HepG2 (cell line): Measurements from ENCODE around the gene SLC35B2. TPM values are rescaled to one million over a fixed set of nuclear protein-coding genes. Genes with fewer than 3 reads are reported as not detected.
A peak's percentile ranks its signal among the peaks of the same experiment; 100 is the strongest.

Experiments
- ATAC-seq: fragments of 200-7000 bp; cut with Tn5 transposase; 3 replicates; pipeline ENCODE4 v1.9.1; 2020; ENCODE audit warnings: mild to moderate bottlenecking, moderate library complexity
- BruUV-seq: library from RNA; stranded (reverse); fragments of 400-500 nt; replicated peaks from 2 replicates; lab custom pipeline; 2021; lab: Mats Ljungman, UMichigan
- CTCF ChIA-PET: fragments of 300-600 bp; formaldehyde crosslinking; extraction: SDS; loops from one replicate; lab custom pipeline; 2021; ENCODE audit warnings: low total read pairs, inconsistent platforms, low intra/inter-chr PET ratio; lab: Yijun Ruan, JAX
- POLR2A ChIA-PET: fragments of 350-600 bp; sonication (Branson Sonifier 250); formaldehyde crosslinking; loops from one replicate; lab custom pipeline; 2020; ENCODE audit warnings: antibody characterized with exemption, inconsistent platforms; lab: Yijun Ruan, JAX
- DNase-seq: peaks from one replicate; pipeline ENCODE4 v3.0.0-alpha.2; 2015; ENCODE audit warnings: low spot score
- FAIRE-seq: peaks from 3 replicates; lab custom pipeline; 2011; peaks lifted over from hg19 to GRCh38; lab: Jason Lieb, UNC
- H2AFZ ChIP-seq: one replicate; pipeline ENCODE4 v1.6.1; 2011; ENCODE audit warnings: low read length, inconsistent platforms
- H3K27ac ChIP-seq: fragments of 300-600 bp; 3 replicates; pipeline ENCODE4 v1.8.0; 2011; ENCODE audit warnings: mixed run types, mild to moderate bottlenecking, mixed read lengths, low read length, inconsistent platforms; ENCODE audit not compliant: insufficient read depth; ENCODE audit errors: extremely low read length
- H3K27me3 ChIP-seq, 2 experiments: fragments of 200-600 bp in 1 of 2; 2 replicates in 1 of 2; 3 replicates in 1 of 2; pipeline versions ENCODE4 v1.6.0 to v1.8.0; 2011; ENCODE audit warnings: low read length in 2 of 2, mild to moderate bottlenecking in 2 of 2, moderate library complexity in 2 of 2, inconsistent platforms in 1 of 2; ENCODE audit not compliant: insufficient read depth in 2 of 2, control insufficient read depth in 1 of 2
- H3K36me3 ChIP-seq, 2 experiments: fragments of 200-600 bp in 1 of 2; replicated peaks in 1 of 2; 2 replicates in 1 of 2; 3 replicates in 1 of 2; pipeline versions ENCODE4 v1.5.1 to v1.8.0; 2011; ENCODE audit warnings: low read length in 2 of 2, inconsistent platforms in 1 of 2; ENCODE audit not compliant: insufficient read depth in 2 of 2, control insufficient read depth in 1 of 2
- H3K4me1 ChIP-seq: 2 replicates; pipeline ENCODE4 v1.5.1; 2012; ENCODE audit warnings: low read length, inconsistent platforms; ENCODE audit not compliant: insufficient read depth
- H3K4me2 ChIP-seq: 2 replicates; pipeline ENCODE4 v1.6.0; 2011; ENCODE audit warnings: low read depth, low read length, inconsistent platforms
- H3K4me3 ChIP-seq, 3 experiments: fragments of 200-600 bp in 1 of 3; sonication (generic), shearing (Covaris generic) in 1 of 3; replicated peaks in 1 of 3; 2 replicates each; pipeline ENCODE4 v1.5.1; 2011 to 2016; ENCODE audit warnings: low read length in 3 of 3, inconsistent platforms in 2 of 3, low read depth in 2 of 3, mild to moderate bottlenecking in 2 of 3, control low read depth in 1 of 3, mixed read lengths in 1 of 3; ENCODE audit not compliant: insufficient read depth in 1 of 3
- H3K79me2 ChIP-seq: one replicate; pipeline ENCODE4 v1.6.1; 2011; ENCODE audit warnings: low read length, inconsistent platforms; ENCODE audit not compliant: insufficient read depth
- H3K9ac ChIP-seq: 2 replicates; pipeline ENCODE4 v1.6.0; 2011; ENCODE audit warnings: mild to moderate bottlenecking, low read depth, low read length, inconsistent platforms; ENCODE audit not compliant: insufficient read depth
- H3K9me3 ChIP-seq: 2 replicates; pipeline ENCODE4 v1.5.1; 2012; ENCODE audit warnings: mild to moderate bottlenecking, low read length
- H4K20me1 ChIP-seq: 2 replicates; pipeline ENCODE4 v1.6.0; 2011; ENCODE audit warnings: inconsistent platforms, mild to moderate bottlenecking, low read length, moderate library complexity; ENCODE audit not compliant: insufficient read depth
- ATF6 ChIP-seq: sonication (generic); formaldehyde crosslinking; conservative IDR thresholded peaks from 2 replicates; pipeline ENCODE4 v1.4.0; 2020; ENCODE audit warnings: missing genetic modification reagents
- CEBPB ChIP-seq: IDR thresholded peaks from 2 replicates; pipeline ENCODE4 v1.6.1; 2011; ENCODE audit warnings: low read depth, low read length, improper control_type of control experiment, borderline replicate concordance
- DDIT3 ChIP-seq: sonication (generic); formaldehyde crosslinking; IDR thresholded peaks from 2 replicates; pipeline ENCODE4 v1.4.0; 2020; ENCODE audit warnings: mild to moderate bottlenecking, missing genetic modification reagents
- NFKBIZ ChIP-seq: IDR thresholded peaks from 2 replicates; pipeline ENCODE4 v1.6.1; 2018; ENCODE audit warnings: missing genetic modification reagents, missing compliant biosample characterization
- REST ChIP-seq, 2 experiments: IDR thresholded peaks; 2 replicates each; pipeline ENCODE4 v1.6.1; 2011 to 2012; ENCODE audit warnings: low read length in 2 of 2, borderline replicate concordance in 1 of 2, low read depth in 1 of 2, mild to moderate bottlenecking in 1 of 2, moderate library complexity in 1 of 2
- SKIL ChIP-seq: sonication (generic); formaldehyde crosslinking; IDR thresholded peaks from 2 replicates; pipeline ENCODE4 v1.8.0; 2022; ENCODE audit warnings: missing genetic modification reagents, mild to moderate bottlenecking, moderate library complexity, borderline replicate concordance
- ZKSCAN1 ChIP-seq: fragments of 150-350 bp; IDR thresholded peaks from 2 replicates; pipeline ENCODE4 v1.6.1; 2014; ENCODE audit warnings: low read length
- ZNF296 ChIP-seq: sonication (generic); formaldehyde crosslinking; conservative IDR thresholded peaks from 2 replicates; pipeline ENCODE4 v1.5.0; 2020; ENCODE audit warnings: mild to moderate bottlenecking, missing genetic modification reagents
- ZNF431 ChIP-seq: sonication (generic); formaldehyde crosslinking; IDR thresholded peaks from 2 replicates; pipeline ENCODE4 v1.9.0; 2022; ENCODE audit warnings: missing genetic modification reagents, low read depth, mild to moderate bottlenecking, borderline replicate concordance
- WGBS: methylation state at CpG from one replicate; pipeline ENCODE4 v1.1.6; 2017; ENCODE audit warnings: low lambda C conversion rate; 5-methylcytosine and 5-hydroxymethylcytosine counted together
- in situ Hi-C: cut with HindIII; loops from 2 replicates; pipeline ENCODE4 v1.10.0; 2017; ENCODE audit warnings: low pct_unique_long_range_greater_than_20kb; ENCODE audit not compliant: extremely low pct_ligation_motif_present
- intact Hi-C: fragments of 100-400 bp; cut with micrococcal nuclease; formaldehyde crosslinking; loops from one replicate; pipeline ENCODE4 v1.10.0; 2022; ENCODE audit not compliant: unreplicated experiment
- polyA plus RNA-seq, 8 experiments: library from polyadenylated mRNA; depleted of rRNA in 3 of 8; stranded (reverse) in 7 of 8; unstranded in 1 of 8; fragments of >200 nt; fragmentation: Illumina TruSeq in 4 of 8; extraction: Trizol in 4 of 8; gene quantifications; 2 replicates each; pipeline versions ENCODE4 v1.2.1 to v1.2.3, GENCODE V29; 2011 to 2016; ENCODE audit warnings: low read depth in 4 of 8, missing spikeins in 1 of 8, mixed read lengths in 1 of 8; ENCODE audit not compliant: insufficient read depth in 1 of 8
- total RNA-seq, 5 experiments: library from RNA; depleted of rRNA; stranded (reverse); fragments of >200 nt; fragmentation: Illumina TruSeq; extraction: Trizol; gene quantifications; 2 replicates each; pipeline ENCODE4 v1.2.3, GENCODE V29; 2016; ENCODE audit warnings: low read depth in 1 of 5

The SLC35B2 gene
- total and polyA plus RNA-seq, 2 of the 13 experiments (the other 11 are each of a cell fraction or from before 2014, with no cell fraction given), result 61.1 to 148 TPM

GRCh38 chr6:44289726-44290260 is 32.5 kb upstream of the SLC35B2 start:
- in situ Hi-C loops, result no loop called here
- no peak for FAIRE-seq
- ChIA-PET CTCF (no interaction called here), POLR2A (no interaction called here)
- no peak overlapping the region for H3K4me2 ChIP-seq
- H3K4me1 ChIP-seq, result no peaks in the 10 kb centered on the region
- BruUV-seq, result no TSS peak
- H4K20me1 ChIP-seq, result no peaks in the 10 kb centered on the region; the same call in 1 of the 2 replicates
- no peak overlapping the region for H3K9ac ChIP-seq
- no peaks in the 10 kb centered on the region for H3K36me3 ChIP-seq
- H3K9me3 ChIP-seq, result no peaks in the 10 kb centered on the region
- peaks cover 6 to 71% of the 10 kb centered on the region in 2 experiments for H3K27me3 ChIP-seq
- H3K79me2 ChIP-seq, result no peaks in the 10 kb centered on the region
- DNase-seq, result no peak
- H3K27ac ChIP-seq, result no peak overlapping the region
- no peak overlapping the region for H2AFZ ChIP-seq
- 10% methylated on average over 7 of the region's 7 CpGs for WGBS
- TF ChIP-seq CEBPB (0 out of 2 replicates have a peak, but pooled peaks have one; percentile 16), ZNF296 (no peak)
- intact Hi-C loops, result no loop called here
- H3K4me3 ChIP-seq, result no peak overlapping the region
- ATAC-seq, result no peak

GRCh38 chr6:44286747-44287146 is 29.4 kb upstream of the SLC35B2 start:
- WGBS, result 5% methylated on average over 2 of the region's 2 CpGs
- no TSS peak for BruUV-seq
- Histone ChIP-seq H3K36me3 (no peaks in the 10 kb centered on the region), H3K4me3 (no peak overlapping the region), H3K79me2 (no peaks in the 10 kb centered on the region), H3K4me1 (no peaks in the 10 kb centered on the region), H4K20me1 (no peaks in the 10 kb centered on the region; the same call in 1 of the 2 replicates)
- CTCF ChIA-PET, result no interaction called here
- FAIRE-seq (no peak), DNase-seq (no peak)
- TF ChIP-seq ZKSCAN1, result peak; percentile 83
- TF ChIP-seq NFKBIZ, result no peak
- no peak for TF ChIP-seq ATF6
- no peak for TF ChIP-seq DDIT3
- no peak for TF ChIP-seq ZNF431
- no peak for TF ChIP-seq SKIL (CRISPR knock-in tag)
- no peak for TF ChIP-seq REST (IDR thresholded peaks at IDR 0.05; ENCODE audit: borderline replicate concordance in 1 of 2, low read depth in 1 of 2, low read length in 2 of 2)
- TF ChIP-seq, all 625 proteins: peak for 1
- in situ Hi-C loops (no loop called here), intact Hi-C loops (no loop called here)
- H3K9me3 ChIP-seq, result no peaks in the 10 kb centered on the region
- H3K27me3 ChIP-seq, result peaks cover 6 to 80% of the 10 kb centered on the region in 2 experiments
- H2AFZ ChIP-seq, result no peak overlapping the region
- H3K9ac ChIP-seq, result no peak overlapping the region
- H3K4me2 ChIP-seq, result no peak overlapping the region
- H3K27ac ChIP-seq, result no peak overlapping the region
- POLR2A ChIA-PET, result no interaction called here
- no peak; the same call in 2 of the 3 replicates for ATAC-seq
